RPMI7951 (cell line): ENCODE data around the gene RANBP1. TPM values are rescaled to one million over a fixed set of nuclear protein-coding genes. Genes with fewer than 3 reads are reported as not detected.
A peak's percentile ranks its signal among the peaks of the same experiment; 100 is the strongest.

Experiments used
- DNase-seq: peaks from one replicate; pipeline ENCODE4 v3.0.0-alpha.2; 2012; ENCODE audit warnings: low read depth
- total RNA-seq: library from RNA; depleted of rRNA; stranded (reverse); fragments of >200 nt; shearing (Covaris generic); gene quantifications from 2 replicates; pipeline ENCODE4 v1.2.3, GENCODE V29; 2014; rRNA removed

RANBP1 gene
- total RNA-seq, 1 experiment from 2014 or later, result 528 TPM

GRCh38 chr22:20171288-20172140 lies 55.6 kb downstream of the RANBP1 start:
- no peak for DNase-seq

DNA sequence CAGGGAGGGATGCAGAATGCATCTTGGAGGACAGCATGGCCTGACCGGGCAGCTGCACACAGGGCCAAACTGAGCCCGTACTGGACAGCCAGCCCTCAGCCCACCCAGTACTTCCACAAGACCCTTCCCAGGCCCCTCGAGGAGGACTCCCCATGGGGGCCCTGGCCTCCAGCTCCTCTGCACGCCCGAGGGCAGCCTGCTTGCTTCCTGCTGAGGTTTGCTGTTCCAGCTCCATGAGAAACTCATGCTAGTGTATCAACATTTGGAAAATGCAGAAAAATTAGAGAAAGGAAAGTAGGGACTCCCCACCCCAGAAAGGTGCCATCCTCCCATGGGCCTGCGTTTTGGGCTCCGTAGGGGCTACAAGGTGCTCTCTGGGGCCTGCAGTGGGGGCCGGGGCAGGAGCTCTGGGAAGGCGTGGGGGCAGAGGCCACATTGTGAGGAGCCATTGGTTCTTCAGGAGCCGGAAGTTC lies 56.3 kb downstream of the RANBP1 start:
- no peak for DNase-seq

GRCh38 chr22:20173246-20173645 lies 57.3 kb downstream of the RANBP1 start:
- DNase-seq, result no peak

- DNase-seq, result no peak
These were observed 57.9 kb downstream of the RANBP1 start for GRCh38 chr22:20173772-20174171.

- DNase-seq, result peak; percentile 5
These were observed 59.1 kb downstream of the RANBP1 start for GRCh38 chr22:20174785-20175596.

GRCh38 chr22:20175597-20175900 lies 59.6 kb downstream of the RANBP1 start:
- DNase-seq, result peak; percentile 17

GRCh38 chr22:20176421-20177085 lies 60.6 kb downstream of the RANBP1 start:
- no peak for DNase-seq

Other genes starting within 250 kb of the RANBP1 start
- 125 and 152 TPM in 2 replicates for gene COMT, start 174.3 kb upstream of the RANBP1 start, total RNA-seq
- 23.2 and 24.9 TPM in 2 replicates for gene TXNRD2, start 174.3 kb upstream of the RANBP1 start, total RNA-seq
- 0.98 and 2.8 TPM in 2 replicates for gene ARVCF, start 99.3 kb upstream of the RANBP1 start, total RNA-seq
- 14.9 and 19.3 TPM in 2 replicates for gene TANGO2, start 95.0 kb upstream of the RANBP1 start, total RNA-seq
- 9.2 and 9.9 TPM in 2 replicates for gene DGCR8, start 35.9 kb upstream of the RANBP1 start, total RNA-seq
- 14.7 and 16.2 TPM in 2 replicates for gene TRMT2A, start 1.1 kb downstream of the RANBP1 start, total RNA-seq
- 3.4 TPM in 2 replicates for gene ZDHHC8, start 15.7 kb downstream of the RANBP1 start, total RNA-seq
- gene CCDC188, start 35.0 kb downstream of the RANBP1 start, total RNA-seq, result 0.68 TPM in 1 of 2 replicates, not detected in the other
- 0.12 and 0.39 TPM in 2 replicates for gene RTN4R, start 152.2 kb downstream of the RANBP1 start, total RNA-seq
- gene DGCR6L, start 204.0 kb downstream of the RANBP1 start, total RNA-seq, result 39.7 and 41.8 TPM in 2 replicates